Measurements from ENCODE around the gene TEX51.

TEX51 gene

DNA sequence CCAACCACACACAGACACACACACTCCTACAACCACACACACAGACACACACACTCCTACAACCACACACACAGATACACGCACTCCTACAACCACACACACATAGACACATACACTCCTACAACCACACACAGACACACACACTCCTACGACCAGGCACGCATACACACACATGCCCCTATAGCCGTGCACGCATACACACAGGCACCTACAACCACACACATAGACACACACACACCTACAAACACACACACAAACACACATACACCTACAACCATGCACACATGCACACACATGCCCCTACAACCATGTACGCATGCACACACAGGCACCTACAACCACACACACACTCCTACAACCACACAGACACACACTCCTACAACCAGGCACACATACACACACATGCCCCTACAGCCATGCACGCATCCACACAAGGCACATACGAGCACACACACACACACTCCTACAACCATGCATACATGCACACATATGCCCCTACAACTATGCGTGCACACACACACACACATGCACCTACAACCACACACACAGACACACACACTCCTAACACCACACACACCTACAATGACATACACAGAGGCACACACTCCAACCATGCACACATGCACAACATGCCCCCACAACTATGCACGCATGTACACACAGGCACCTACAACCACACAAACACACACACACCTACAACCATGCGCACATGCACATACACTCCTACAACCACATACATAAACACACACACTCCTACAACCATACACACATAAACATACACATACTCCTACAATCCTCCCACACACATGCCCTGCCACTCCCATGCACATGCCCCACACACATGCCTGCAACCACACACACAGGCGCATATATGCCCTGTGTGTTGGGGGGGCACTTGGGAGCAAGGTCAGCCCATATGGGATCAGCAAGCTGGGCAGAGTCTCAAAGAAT lies 19.1 kb upstream of the TEX51 start:
- DNase-seq: no peak

DNA sequence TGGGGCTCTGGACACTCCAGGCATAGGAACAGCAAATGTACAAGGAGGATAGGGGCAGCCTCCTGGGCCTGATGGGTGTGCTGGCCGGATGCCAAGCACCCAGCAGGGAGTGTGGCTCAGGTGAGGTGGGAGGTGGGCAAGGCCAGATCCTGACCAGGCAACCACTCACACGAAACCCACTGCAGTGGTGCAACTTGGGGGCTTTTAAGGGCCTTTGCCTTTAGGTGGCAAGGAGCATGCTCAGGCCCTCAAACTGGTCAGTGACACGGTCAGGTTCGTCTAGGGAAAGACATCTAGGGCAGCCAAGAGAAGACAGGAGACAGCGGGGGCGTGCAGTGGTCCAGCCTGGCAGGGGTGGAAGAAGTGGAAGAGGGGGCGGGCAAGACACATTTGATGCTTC lies 18.4 kb upstream of the TEX51 start:
- no peak for DNase-seq

DNA sequence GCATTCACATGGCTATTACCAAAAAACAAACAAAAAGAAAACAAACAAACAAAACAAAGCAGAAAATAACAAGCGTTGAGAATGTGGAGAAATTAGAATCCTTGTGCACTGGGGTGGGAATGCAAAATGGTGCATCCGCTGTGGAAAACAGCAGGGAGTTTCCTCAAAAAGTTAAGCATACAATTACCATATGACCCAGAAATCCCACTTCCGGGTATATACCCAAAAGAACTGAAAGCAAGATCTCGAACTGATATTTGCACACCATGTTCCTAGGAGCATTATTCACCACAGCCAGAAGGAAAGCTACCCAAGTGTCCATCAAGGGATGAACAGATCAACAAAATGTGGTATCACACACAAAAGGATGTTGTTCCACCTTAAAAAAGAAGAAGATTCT lies 17.9 kb upstream of the TEX51 start:
- no peak for DNase-seq

DNA sequence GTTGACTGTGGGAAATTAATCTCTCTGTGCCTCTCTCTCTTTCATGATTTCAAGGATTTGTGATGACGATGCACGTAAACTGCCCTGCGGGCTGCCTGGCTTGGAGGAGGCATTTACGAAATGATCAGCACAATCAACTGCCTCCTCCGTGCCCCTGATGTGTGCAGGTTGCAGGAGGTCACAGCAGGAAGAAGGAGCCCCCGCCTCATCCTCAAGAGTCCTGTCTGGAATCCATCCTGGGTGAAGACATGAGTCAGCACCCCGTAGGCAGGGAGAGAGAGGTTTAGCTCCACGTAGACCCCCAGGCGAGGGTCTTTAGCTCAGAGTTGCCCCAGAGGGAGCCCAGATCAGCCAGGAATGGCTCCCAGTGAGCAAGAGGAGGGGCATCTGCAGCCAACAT lies 17.1 kb upstream of the TEX51 start:
- no peak for DNase-seq

DNA sequence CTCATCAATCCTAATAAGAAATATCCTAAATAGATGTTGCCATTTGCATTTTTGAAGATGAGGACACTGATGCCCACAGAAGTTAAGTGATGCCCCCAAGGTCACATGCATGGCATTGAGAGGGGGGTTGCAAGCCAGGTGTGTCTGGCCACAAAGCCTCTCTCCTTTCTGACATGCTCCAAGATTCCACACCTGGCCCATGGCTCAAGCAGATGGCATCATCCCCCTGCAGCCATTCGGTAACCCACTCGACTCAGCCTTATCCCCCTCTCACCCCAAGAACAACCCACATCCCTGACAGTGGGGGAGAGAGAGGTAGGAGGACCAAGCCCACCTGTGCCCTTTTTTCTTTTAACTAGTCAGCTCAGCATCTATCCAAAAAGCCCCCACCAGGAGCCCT lies 16.5 kb upstream of the TEX51 start:
- no peak for DNase-seq

DNA sequence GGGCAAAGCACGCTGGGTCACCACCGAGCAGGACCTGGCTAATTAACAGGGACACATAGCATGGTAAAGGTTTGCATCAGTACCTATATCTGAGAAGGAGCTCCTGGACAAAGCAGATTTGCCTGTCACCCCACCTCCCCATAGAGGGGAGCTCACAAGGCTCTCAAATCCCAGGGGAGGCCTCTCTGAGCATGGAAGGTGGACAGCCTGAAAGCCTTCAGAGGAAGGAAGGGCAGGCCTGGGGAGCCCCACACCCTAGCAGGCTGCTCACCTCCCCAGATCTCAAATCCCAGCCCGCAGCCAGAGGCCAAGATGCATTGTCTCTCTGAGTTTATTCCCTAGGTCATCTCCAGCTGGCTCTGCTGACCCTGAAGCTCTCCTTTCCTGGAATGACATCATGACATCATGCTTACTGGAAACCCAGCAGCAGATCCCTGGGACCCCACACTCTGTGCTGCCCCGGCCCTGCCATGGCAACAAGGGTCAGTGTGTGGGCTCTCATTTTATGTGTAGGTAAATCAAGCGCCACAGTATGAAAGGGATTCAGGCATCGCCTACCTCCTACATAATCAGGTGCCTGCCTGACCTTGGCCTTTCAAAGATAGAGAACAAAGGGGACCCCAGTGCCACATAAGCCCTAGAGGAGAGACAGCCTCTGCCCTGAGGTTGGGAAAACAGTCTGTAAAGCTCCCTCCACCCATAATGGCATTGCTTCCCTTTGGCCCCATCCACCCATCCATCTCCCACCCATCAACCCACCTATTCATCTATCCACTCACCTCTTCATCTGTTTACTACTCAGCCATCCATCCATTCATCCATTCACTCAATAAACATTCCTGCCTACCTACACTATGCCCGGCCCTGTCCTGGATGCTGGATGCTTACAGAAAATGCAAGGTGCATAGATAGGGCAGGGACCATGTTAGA lies 15.7 kb upstream of the TEX51 start:
- DNase-seq: no peak

DNA sequence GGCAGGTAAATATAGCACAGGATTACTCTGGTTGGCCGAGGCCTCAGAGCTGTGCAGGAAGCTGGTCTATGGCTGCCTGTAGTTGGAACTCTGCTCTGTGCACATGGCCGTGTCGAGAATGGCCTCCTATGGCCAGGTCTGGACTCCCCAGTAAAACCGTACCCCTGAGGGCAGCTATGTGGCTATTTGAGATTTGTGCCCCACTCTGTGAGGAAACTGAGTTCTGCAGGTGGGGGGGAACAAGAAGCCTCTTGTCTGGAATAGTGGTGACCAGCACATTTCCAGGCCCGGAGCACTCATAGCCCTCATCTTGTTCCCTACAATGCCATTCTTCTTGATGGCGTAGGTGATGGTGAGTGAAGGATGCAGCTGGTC lies 15.0 kb upstream of the TEX51 start:
- DNase-seq: no peak

DNA sequence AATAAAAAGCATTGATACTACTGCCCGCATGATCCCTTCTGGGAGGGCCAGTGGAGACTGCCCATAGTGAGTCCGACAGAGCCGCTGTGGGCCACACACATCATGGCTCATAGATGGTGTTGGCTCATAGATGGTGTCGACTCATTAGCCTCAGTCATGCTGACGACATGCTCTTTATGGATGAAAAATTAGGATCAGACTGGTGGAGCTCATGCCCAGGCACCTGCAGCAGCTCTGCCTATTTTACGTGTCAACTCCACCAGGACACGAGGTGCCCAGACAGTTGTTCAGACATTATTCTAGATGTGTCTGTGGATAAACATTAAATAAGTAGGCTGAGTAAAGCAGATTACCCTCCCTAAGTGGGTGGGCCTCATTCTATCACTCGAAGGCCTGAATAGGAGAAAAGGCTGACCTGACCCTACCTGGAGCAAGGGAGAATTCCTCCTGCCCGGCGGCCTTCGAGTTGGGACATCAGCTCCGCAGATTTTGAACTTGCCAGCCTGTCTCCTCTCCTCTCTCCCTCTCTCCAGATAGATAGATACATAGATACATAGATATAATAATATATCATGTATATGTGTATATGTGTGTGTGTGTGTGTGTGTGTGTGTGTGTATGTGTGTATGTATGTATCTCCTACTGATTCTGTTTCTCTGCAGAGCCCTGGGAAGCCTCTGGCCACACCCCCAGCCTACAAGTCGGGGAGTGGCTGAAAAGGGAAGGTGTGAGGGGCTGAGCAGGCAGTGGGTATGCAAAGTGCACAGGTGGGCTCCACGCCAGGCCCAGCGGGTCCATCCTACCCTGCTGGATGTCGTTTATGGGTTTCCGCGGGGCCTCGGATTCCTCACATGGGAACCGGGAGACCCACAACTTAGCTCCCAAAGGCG lies 13.6 kb upstream of the TEX51 start:
- no peak for DNase-seq

DNA sequence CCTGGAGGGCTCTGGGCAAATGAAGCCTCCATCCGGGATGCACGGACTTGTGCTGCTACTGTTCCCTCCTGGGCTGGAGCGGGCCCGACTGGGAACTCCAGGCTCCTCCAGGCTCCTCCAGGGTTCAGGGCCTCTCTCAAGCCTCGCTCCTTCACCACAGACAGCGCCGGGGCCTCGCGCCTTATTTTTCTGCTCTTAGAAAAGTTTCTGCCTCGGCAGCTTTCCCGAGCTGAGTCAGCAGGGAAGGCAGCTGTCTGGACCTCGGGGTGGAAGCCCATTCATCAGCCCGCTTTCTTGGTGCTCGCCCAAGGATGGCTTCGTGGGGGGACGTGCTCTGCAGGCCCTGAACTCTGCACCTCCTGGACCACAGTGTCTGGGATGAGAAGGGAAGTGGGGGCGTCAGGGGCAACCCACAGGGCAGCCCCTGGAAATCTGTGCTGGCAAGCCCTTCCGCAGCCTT lies 12.9 kb upstream of the TEX51 start:
- DNase-seq: no peak

DNA sequence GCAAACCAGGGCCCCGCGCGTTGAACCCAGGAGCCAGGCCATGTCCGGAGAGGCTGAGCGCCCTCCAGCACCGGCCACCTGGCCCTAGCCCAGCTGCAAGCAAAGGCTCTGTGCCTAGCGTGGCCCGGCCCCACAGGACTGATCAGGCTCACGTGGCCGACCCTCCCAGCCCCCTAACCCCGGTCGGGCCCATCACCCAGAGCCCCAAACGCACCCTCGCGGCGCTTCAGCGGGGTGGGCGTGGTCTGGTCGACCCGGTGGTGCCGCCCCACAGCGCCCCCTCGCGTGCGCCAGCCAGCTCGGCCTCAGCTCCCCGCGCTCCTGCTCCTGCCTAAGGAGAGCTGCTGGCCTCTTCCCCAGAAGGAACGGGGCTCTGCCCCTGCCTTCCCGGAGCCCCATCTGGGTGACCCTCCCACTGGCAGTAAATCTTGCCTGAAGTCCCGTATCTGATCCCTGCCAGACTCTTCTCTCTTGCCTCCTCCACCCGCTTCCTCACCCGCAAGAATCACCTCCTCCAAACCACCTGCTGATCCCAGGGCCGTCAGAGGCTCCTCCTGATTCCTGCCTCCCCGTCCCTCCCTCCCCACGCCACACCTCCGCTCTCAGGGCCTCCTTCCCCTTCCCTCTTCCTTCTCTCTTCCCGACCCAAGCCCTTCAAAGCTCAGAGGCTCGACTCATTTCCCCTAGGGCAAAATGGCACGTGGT lies 12.3 kb upstream of the TEX51 start:
- no peak for DNase-seq

DNA sequence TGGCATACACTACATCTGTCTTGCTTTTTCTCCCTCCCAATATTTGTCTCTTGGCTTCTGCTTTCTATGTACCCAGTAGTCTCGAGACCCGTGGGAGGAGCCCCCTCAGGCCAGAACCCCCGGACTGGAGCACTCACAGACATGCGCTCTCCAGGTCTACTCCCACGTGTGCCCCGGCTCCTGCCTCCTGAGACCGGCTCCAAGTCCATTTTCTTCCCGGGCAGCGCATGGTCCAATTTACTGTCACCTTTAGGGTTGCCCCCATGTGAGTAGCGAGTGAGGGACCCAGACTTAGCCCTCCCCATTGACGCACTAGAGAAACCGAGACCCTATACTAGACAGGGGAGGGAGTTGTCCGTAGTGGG lies 11.8 kb upstream of the TEX51 start:
- no peak for DNase-seq

DNA sequence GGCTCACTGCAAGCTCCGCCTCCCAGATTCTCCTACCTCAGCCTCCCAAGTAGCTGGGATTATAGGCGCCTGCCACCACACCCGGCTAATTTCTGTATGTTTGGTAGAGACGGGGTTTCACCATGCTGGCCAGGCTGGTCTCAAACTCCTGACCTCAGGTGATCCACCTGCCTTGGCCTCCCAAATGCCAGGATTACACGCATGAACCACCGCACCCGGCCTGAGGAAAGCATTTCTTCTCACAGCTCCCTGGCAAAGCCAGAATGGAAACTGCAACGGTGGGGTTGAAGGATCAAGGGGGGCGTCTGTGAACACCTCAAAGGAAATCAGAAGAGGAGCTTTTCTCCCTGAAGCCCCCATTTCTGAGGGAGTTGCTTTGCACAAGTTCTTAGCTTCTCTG lies 11.2 kb upstream of the TEX51 start:
- no peak for DNase-seq

DNA sequence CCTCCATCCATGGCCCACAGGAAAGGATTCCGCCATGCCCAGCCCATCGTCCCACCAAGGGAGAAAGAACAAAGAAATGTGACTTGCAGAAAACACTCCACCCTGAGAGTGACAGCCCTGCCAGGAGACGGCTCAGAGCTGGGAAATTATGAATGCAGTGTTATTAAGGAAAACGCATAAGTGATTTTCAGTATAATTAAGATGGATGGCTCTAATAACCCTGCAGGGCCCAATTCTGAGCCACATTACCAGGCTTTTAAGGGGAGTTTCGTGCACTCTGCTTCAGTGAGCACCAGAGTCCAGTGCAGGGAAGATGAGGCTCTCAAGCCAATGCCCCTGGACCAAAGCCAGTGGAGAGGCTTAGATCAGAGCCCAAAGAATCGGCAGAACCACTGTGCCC lies 10.6 kb upstream of the TEX51 start:
- DNase-seq: no peak

DNA sequence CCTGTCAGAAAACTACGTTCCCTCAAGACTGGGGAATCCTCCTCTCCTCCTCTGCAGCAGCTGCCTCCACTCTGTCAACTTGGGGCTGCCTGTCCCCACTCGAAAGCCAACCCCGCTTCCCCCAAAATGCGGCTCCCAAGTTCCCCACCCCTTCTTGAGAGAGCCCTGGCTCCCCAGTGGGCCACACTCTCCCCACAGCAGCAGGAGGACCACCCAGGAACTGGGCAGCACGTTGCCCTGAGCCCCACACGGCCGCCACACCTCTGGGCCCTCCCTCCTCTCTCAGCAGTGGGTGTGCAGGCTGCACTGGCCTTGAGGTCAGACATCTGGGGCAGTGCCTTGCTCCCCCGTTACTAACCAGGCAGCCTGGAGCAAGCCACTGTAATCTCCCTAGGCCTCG lies 9.6 kb upstream of the TEX51 start:
- no peak for DNase-seq

DNA sequence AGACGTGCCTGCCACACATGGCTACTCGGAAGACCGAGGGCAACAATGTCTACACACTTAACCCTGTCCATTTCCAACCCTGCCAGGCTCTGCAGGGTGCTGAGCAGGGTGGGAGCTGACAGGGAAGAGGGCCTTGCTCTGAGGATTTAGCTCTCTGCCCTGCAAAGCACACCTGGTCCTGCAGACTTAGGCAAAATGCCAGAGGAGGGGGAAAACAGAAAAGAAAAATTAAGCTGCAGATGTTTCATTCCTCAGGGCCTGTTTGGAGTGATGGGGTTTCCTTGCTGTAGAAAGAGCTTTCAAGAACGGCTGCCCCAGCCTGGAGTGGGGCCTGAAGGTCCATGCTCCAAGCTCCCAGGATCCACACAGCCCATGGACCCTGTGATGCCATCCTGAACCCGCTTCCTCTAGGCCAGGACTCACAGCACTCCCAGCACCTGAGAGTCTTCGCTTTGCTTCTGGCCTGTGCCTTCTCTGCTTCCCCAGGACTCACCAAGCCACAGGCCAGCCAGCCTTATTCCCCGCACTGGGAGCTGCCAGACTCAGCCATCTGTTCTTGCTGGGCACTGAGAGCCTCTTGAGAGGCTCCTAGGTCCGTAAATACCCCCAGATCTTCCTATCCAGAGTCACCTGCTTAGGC lies 9.1 kb upstream of the TEX51 start:
- DNase-seq: peak; percentile 55 to 62

DNA sequence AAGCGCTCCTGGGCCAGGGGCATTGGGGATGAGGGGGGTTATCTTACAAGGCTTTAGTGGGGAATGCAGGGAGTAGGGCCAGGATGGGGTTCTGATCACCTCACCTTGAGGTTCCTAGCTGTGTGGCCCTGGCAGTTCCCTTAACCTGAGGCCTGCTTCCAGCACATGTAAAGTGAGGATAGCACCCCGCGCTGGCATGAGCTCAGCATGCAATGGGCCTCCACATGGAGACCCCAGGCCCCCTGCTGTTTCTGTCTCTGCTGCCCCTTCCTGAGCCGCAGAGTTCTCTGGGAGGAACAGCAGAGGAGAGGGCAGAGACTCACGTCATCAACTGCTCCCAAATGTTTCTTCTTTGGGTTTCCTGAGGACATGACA lies 8.6 kb upstream of the TEX51 start:
- DNase-seq: no peak

DNA sequence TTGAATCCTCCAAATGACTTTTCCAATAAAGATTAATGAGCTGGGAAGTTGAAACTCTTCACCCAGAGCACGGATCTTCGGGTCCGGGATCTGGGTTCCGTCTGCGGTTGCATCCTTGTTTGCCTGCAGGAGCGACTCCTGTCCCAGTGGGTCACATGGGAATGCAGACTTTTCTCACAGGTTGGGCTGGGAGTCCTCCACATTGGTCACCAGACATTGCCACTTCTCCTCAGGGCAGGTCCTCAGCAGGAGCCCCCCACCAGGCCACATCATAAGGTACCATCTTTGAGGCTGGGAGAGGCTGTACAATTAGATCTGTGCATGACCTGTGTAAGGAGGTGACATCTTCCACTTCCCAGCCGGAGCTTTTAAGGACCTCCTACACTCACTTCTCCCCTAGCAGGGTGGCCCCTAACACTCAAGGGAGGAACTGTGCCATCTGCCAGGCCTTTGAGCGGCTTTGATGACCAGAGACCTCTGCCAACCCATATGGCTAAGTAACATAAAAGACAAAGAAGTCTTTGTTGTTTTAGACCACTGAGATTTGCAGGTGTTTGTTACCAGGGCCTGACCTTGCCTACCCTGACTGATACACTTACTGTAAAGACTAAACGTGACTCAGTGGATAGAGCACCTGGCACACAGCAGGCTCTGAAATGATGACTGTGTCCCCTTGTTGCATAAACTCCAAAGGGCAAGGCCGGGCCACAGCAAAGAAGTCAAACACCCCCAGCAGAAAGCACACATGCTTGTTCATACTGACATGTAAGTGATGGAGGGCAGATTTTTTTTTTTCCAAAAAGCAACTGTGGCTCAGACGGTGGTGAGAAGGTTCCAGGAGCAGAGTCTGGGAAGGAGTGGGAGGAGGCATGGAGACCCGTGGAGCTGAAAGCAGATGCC lies 7.9 kb upstream of the TEX51 start:
- DNase-seq: no peak

DNA sequence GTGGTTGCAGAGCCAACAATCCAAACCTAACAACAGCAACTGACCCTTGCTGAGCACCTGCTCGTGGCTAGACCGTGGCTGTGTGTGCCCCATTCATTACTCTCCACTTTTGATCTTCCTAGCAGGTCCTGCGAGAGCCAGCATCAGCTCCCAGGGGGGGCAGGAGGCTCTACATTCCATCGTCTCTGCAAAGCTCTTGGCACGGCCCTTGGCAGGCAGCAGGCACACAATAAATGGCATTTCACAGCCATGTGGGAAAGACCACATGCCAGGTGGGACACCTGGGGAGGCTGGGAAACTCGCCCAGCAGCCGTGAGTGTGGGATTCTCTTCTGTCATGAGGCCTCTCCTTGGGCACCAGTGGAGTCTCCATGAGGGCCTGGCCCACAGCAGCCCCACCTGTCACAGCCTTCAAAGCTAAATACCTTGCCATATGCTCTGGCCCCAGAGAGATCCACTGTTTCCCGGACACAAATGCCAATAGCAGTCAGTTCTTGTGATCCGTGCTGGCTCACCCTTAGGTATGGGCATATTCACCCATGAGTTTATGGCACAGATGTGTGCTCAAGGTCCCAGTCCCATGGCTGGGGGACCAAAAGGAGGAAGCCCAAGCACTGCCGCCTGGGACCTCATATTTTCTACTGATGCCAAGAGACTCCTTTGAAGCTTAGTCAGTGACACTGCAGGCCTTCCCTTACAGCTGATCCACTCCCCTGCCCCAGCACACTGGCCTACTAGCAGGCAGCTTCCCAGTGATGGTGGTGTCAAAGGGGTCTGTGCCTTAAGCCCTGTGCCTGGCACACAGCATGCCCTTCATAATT lies 6.8 kb upstream of the TEX51 start:
- DNase-seq: peak; percentile 56 to 93

DNA sequence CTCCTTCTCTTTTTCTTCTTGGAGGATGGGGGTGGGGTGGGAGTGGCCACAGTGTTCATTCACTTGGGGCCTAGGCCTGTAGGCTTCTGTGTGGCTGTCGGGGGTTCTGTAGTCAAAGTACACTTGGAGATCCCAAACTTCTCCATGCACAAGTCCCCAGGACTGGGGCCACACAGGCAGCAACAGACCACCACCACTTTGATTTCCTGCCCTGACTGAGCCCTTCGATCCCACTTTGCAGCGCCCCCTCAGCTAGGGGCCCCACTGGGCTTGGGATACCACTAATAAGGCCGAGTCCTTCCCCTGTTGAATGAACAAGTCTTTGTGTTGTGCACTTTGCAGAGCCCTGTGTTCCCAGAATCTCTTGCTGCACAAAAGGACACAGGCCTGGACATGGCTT lies 5.5 kb upstream of the TEX51 start:
- DNase-seq: no peak

DNA sequence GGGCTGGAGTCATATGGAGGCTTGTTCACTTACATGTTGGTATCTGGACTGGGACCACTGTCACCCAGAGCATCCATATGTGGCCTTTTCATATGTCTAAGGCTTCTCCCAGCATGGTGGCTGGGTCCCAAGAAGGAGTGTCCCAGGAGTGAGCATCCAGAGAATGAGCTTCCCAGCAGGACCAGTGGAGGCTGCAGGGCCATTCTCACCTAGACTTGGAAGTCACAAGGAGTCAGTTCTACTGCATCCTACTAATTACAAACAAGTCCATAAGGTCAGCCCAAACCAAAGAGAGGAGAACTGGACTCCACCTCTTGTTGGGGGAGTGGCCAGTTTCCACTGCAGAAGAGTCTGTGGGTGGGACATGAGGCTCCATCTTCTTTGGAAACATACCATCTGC lies 5.1 kb upstream of the TEX51 start:
- no peak for DNase-seq

Measured in cerebellar nuclear complex (tissue), 1 donor.